HEK293T (cell line): Measurements from ENCODE around the gene DDIT3.

ENCODE experiments used
- CTCF ChIA-PET: fragments of 350-600 bp; formaldehyde crosslinking; extraction: SDS; loops from one replicate; lab custom pipeline; 2021; ENCODE audit warnings: antibody characterized with exemption, inconsistent platforms; lab: Yijun Ruan, JAX
- POLR2A ChIA-PET: fragments of 350-600 bp; formaldehyde crosslinking; extraction: SDS; loops from one replicate; lab custom pipeline; 2020; ENCODE audit warnings: antibody characterized with exemption, inconsistent platforms; lab: Yijun Ruan, JAX
- DNase-seq: peaks from one replicate; pipeline ENCODE4 v3.0.0; 2012; ENCODE audit warnings: mixed read lengths; ENCODE audit errors: extremely low spot score
- BHLHE40 ChIP-seq: fragments of 450-650 bp; IDR thresholded peaks from 2 replicates; pipeline ENCODE4 v1.6.1; 2016; ENCODE audit warnings: mild to moderate bottlenecking, moderate library complexity, borderline replicate concordance
- ELF4 ChIP-seq: fragments of 450-650 bp; IDR thresholded peaks from 2 replicates; pipeline ENCODE4 v1.6.1; 2017; ENCODE audit warnings: antibody characterized with exemption
- FOXK2 ChIP-seq: fragments of 450-650 bp; IDR thresholded peaks from 2 replicates; pipeline ENCODE4 v1.6.1; 2016; ENCODE audit warnings: mild to moderate bottlenecking
- FOXM1 ChIP-seq: fragments of 450-650 bp; IDR thresholded peaks from 2 replicates; pipeline ENCODE4 v1.6.1; 2017; ENCODE audit warnings: mild to moderate bottlenecking, borderline replicate concordance
- L3MBTL2 ChIP-seq: fragments of 450-650 bp; conservative IDR thresholded peaks from 2 replicates; pipeline ENCODE4 v1.6.1; 2016; ENCODE audit warnings: mild to moderate bottlenecking
- LEF1 ChIP-seq: fragments of 450-650 bp; IDR thresholded peaks from 2 replicates; pipeline ENCODE4 v1.6.1; 2017; ENCODE audit warnings: mild to moderate bottlenecking, borderline replicate concordance
- SP1 ChIP-seq: fragments of 450-650 bp; IDR thresholded peaks from 2 replicates; pipeline ENCODE4 v1.6.1; 2017
- TARDBP ChIP-seq: fragments of 450-650 bp; IDR thresholded peaks from 2 replicates; pipeline ENCODE4 v1.6.1; 2016

The DDIT3 gene

GRCh38 chr12:57467212-57467874, 53.0 kb downstream of the DDIT3 start:
- CTCF ChIA-PET, result no interaction called here
- POLR2A ChIA-PET, result no interaction called here
- TF ChIP-seq FOXK2, result no peak
- TF ChIP-seq TARDBP, result no peak
- no peak for TF ChIP-seq LEF1
- TF ChIP-seq ELF4, result no peak
- no peak for TF ChIP-seq SP1
- no peak for TF ChIP-seq BHLHE40
- no peak for TF ChIP-seq L3MBTL2
- TF ChIP-seq FOXM1, result no peak
- DNase-seq, result no peak
